Stimulated activated CD8-positive, alpha-beta memory T cell treated with anti-CD3 and anti-CD28 coated beads, Interleukin-15, amount 100 ng/mL, for 24 hours (primary cell): Measurements from ENCODE around the gene SQOR.

Experiments used
- DNase-seq: peaks from one replicate; pipeline ENCODE4 v3.0.0-alpha.2; 2020; ENCODE audit warnings: low read depth

Gene SQOR

DNA sequence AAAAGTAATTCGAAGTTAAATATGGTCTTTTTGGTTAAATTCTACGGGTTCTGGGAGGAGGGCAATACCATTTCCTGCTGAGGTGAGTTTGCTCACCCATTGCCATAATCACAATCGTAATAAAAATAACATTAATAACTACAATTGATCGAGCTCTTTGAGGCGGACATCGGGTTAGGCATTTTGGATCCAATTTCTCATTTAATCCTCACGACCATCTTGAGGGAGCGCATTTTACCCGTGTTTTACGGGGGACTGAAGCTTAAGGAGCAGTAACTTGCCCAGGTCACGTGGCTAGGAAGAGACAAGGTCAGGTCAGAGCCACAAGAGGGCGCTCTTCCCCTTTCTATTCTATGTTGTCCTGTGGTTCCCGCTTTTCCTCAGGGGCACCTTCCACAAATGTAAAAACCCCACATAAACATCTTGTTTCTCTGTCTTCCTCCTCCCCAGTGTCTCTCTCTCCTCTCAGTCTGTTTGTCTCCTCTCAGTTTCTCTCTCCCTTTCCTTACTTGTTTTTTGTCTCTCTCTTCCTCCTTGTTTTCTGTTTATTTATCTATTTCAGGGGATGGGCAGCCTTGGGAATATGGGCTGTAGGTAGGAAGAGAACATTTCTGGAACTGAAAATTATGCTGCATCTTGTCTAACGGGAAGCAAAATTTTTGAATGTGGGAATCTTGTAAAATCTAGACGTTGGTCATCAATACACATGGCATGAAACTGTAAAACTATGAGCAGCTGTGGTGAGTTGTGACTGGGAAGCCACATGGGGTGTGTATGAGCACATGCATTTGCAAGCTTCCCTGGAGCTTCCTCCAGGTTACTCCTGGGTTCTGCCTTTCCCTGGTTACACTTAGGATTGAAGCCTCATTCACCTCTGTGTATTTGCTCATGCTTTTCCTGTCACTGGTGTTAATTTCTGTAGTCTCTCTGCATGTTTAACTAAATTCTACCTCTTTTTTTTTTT is 71.0 kb downstream of the SQOR start:
- peak; percentile 35 for DNase-seq

DNA sequence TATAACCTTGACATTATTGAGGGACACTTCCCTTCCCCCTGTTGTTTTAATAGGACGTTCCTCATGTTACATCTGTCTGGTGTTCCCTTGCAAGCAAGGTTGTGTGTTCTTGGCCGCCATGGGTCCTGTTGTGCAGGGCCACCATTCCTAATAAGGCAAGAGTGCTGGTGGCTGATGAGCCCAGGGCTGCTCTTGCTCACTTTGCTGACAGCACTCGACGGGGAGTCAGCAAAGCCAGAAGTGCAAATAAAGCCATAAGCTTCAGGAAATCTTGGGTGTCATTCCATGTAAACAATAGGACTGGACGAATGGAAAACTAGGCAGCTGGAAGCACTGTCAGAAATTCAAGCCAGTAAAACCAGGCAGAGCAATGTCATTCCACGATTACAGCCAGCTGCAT is 75.8 kb downstream of the SQOR start:
- no peak for DNase-seq

DNA sequence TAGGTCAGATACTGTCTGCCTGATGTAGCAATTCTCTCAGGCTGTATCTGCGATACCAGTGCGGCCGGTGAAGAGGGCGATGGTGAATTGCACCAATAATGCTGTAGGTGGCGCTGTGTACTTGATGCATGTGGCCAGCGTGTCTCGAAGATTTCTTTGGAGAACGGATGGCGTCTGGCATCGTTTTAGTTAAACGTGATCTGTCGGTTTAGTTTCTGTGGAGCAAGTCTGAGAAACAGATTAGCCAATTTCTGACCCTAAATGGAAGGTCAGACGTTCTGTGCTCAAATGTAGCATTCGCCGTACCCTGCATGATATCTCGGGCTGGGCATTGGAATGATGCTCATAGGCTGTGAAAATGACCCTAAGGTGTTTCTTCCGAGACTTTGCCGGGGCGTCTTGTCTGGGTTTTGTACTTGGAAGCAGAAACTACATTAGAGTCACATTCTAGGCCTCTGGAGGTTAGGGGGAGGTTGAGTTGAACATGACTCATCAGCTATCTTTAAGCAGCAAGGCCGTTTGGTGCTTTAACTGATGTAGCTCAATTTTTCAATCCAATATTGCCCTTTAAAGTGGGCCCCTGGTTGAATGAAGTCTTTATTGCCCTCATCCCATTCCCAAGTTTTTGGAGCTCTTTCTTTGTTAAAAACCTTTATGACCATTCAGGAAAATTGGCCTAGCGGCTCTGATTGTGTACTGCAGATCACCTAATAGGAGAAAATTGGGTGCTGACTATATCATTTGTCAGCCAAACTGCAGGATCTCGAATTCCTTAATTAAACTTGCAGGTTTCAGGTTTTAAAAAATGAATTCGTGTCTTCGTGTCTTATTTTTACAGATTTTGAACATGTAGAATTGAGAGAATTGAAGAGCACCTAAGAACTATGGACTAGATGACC is 80.0 kb downstream of the SQOR start:
- DNase-seq = no peak

DNA sequence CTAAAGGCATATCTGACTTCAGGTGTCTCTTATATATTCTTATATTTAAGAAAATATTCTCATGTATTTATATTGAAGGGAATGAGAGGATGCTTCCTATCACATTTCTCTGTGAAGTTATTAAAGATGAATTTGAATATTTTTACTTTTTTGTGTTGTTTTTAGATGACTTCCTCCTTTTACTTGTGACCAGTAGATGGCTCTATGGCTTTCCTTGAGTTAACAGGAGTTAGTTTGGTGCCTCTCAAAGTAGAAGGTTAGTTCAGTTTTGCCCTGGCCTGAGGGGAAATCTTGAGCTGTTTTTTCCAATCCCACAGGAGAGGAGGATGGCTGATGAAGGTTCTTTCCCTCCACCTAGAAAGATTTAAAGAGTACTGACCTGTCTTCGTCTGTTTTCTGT is 80.7 kb downstream of the SQOR start:
- DNase-seq = no peak

DNA sequence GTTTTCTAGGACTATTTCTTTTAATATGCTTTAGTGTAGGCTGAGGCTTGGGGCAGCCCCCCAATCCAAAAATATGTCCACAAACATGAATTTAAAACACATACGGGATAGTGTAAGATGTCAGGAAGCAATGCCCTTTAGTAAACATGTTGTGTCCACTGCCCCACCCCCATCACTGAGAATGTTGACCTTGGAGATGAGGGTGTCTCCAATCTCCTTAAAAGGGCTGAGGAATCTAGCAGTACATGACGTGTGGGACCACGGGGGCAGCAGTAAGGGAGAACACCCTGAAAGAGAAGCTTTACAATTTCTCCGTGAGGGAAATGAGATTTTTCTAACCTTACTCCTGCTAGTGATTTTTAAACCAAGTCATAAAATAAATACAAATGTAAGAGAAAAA is 84.7 kb downstream of the SQOR start:
- DNase-seq = no peak

DNA sequence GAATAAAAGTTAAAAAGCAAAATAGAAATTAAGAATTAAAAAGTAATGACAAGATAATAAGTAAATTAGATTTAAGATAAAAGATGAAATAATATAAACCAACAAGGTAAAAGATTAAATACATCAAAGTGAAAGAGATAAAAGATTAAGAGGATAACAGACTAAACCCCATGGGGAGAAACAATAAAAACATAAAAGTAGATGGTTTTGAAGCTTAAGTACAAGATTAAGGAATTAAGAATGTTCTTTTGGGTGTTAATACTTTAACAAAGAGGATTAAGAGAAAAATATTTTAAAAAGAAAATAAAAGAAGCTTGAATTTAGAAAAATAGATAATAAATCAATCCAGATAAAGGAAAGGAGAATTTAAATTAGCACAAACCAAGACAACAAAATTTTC is 85.4 kb downstream of the SQOR start:
- no peak for DNase-seq

DNA sequence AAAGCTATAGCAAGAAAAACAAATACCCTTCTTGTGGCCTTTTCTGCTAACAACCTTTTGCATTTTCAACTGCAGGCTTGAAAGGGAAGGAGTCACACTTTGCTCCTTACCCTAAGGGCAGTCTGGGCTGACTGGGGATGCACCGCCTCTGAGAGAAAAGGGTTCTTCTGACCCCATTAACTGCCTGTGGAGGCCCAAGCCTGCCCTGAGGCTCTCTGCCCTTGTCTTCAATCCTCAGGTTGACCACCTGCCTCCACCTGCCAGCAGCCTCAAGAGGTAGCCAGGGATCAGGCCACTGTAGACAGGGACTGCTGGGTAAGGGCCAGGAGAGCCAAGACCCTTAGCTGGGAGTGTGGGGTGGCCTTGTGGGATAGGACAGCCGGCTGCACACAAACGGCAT is 93.8 kb downstream of the SQOR start:
- no peak for DNase-seq

DNA sequence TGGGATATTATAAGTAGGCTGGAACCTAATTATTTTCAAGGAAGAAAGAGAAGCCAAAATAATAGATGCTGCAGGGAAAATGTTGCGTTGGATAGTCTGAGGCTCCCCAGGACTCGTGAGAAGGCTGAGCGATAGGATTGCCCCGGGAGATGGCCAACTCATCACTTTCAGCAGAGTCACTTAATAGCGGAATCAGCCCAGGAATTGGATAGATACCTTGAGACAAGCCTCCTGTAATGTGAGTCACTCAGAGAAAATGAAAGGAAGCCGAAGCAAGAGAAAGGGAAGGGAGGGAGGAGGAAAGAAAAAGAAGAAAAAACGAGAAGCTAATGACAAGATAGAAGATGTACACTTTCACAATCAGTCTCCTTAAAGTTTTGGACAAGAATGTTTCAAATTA is 94.3 kb downstream of the SQOR start:
- DNase-seq = no peak

DNA sequence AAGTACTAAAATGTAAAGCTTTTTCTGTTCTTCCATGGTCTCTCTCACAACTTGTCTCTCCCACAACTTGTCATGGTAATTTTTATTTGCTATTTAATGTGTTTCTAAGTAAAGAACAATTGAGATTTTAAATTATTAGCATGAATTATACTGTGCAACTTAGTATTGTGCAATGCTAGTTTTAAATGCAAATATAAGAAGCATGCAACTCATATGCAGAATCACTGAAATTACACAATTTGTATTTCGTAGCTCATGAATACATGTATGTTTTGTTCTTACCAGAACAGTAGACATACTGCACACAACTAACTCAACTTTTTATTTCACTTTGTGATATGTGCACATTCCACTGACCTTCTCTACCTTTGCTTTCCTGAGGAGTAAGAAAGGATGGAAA is 96.5 kb downstream of the SQOR start:
- no peak for DNase-seq

DNA sequence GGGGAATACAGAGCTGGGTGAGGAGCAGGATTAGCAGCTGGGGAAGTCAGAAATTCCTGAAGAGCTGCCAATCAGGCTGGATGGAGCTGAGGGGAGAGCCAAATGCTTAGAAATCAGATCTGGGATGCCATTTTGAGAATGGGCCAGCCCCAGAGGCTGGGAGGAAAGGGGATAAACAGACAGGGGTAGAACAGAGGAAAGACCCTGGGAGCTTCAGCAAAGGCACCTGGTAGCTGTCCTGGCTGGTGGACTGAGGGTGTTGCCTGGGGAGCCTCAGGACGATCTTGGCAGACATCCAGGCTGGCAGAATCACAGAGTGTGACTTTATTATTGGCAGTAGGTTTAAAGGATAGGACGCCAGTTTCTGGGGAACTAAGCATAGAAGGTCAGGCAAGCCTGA is 97.8 kb downstream of the SQOR start:
- DNase-seq = no peak

DNA sequence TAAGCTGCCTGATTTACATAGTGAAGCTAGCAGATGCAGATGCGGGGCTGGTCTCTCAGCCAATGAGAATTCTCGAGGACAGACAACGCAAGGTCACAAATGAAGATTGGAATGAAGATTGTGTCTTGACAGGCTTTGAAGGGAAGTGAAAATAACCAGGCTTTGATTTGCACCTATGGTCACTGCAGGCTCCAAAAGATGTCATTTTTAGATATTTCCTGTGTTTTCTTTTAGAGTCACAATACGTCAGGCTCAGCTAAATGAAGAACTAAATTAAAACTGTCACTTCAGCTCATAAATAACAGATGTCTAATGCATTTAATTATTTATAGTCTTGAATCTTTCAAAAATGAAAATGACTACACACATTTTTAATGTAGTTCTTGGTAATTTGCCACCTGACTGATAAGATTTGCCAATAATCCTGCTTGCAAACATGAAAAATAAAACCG is 99.5 kb downstream of the SQOR start:
- DNase-seq = no peak
